Stimulated activated CD8-positive, alpha-beta memory T cell treated with anti-CD3 and anti-CD28 coated beads, Interleukin-12 subunit alpha, Interleukin-12 subunit beta, amount 100 ng/mL, for 4 hours (primary cell): ENCODE measurements around the gene KIAA0408.

Experiments used
- DNase-seq: peaks from one replicate; pipeline ENCODE4 v3.0.0-alpha.2; 2020; ENCODE audit warnings: low read depth

KIAA0408 gene

GRCh38 chr6:127459231-127459641, at the start of gene KIAA0408:
TSS of gene KIAA0408 (minus strand) at chr6:127459389. CDS start at chr6:127453981, 5,408 bp downstream.
- DNase-seq = no peak

- DNase-seq = no peak
These were observed 47.7 kb upstream of the KIAA0408 start for GRCh38 chr6:127506894-127507293.

- DNase-seq = no peak
These were observed 43.8 kb upstream of the KIAA0408 start for GRCh38 chr6:127503022-127503421.

GRCh38 chr6:127497410-127497809, 38.2 kb upstream of the KIAA0408 start:
- no peak for DNase-seq

- DNase-seq = no peak
These were observed 37.3 kb upstream of the KIAA0408 start for GRCh38 chr6:127496471-127496870.

- no peak for DNase-seq
These were observed 35.1 kb upstream of the KIAA0408 start for GRCh38 chr6:127494240-127494767.

- DNase-seq = no peak
These were observed 30.1 kb upstream of the KIAA0408 start for GRCh38 chr6:127489248-127489647.

GRCh38 chr6:127486934-127487333, 27.7 kb upstream of the KIAA0408 start:
- no peak for DNase-seq

- DNase-seq = no peak
These were observed 25.1 kb upstream of the KIAA0408 start for GRCh38 chr6:127484212-127484863.

- no peak for DNase-seq
These were observed 24.3 kb upstream of the KIAA0408 start for GRCh38 chr6:127483399-127484055.

- DNase-seq = no peak
These were observed 23.1 kb upstream of the KIAA0408 start for GRCh38 chr6:127482325-127482724.

GRCh38 chr6:127481628-127482027, 22.4 kb upstream of the KIAA0408 start:
- DNase-seq = no peak

- DNase-seq = no peak
These were observed 21.9 kb upstream of the KIAA0408 start for GRCh38 chr6:127481111-127481510.

- DNase-seq = no peak
These were observed 18.5 kb upstream of the KIAA0408 start for GRCh38 chr6:127477658-127478057.

GRCh38 chr6:127475823-127476176, 16.6 kb upstream of the KIAA0408 start:
- DNase-seq = no peak

- no peak for DNase-seq
These were observed 16.1 kb upstream of the KIAA0408 start for GRCh38 chr6:127475135-127475822.

- DNase-seq = no peak
These were observed 12.4 kb upstream of the KIAA0408 start for GRCh38 chr6:127471379-127472255.

- DNase-seq = no peak
These were observed 9.7 kb upstream of the KIAA0408 start for GRCh38 chr6:127468936-127469335.

GRCh38 chr6:127466416-127466815, 7.2 kb upstream of the KIAA0408 start:
- DNase-seq = no peak

- DNase-seq = peak; percentile 11
These were observed 5.8 kb upstream of the KIAA0408 start for GRCh38 chr6:127464881-127465459.

- no peak for DNase-seq
These were observed 5.1 kb upstream of the KIAA0408 start for GRCh38 chr6:127464161-127464880.
